SK-N-SH treated with all-trans-retinoic acid at 6 μM for 48 hours (cell line): Measurements from ENCODE around the gene PSORS1C1.

ENCODE experiments used
- ATAC-seq: fragments of 200-7000 bp; cut with Tn5 transposase; 3 replicates; pipeline ENCODE4 v1.9.1; 2020; ENCODE audit warnings: mild to moderate bottlenecking, moderate library complexity
- ARNTL ChIP-seq: fragments of 450-650 bp; formaldehyde crosslinking; IDR thresholded peaks from 2 replicates; pipeline ENCODE4 v1.5.0; 2020; ENCODE audit warnings: low read depth, mild to moderate bottlenecking, moderate library complexity, borderline replicate concordance
- BACH2 ChIP-seq: fragments of 250-450 bp; sonication (Bioruptor Pico); IDR thresholded peaks from 2 replicates; pipeline ENCODE4 v1.9.0; 2021; ENCODE audit warnings: mild to moderate bottlenecking, borderline replicate concordance
- CSDC2 ChIP-seq: fragments of 250-450 bp; sonication (Bioruptor Pico); IDR thresholded peaks from 2 replicates; pipeline ENCODE4 v1.5.0; 2020; ENCODE audit warnings: mild to moderate bottlenecking, moderate library complexity
- CSRNP3 ChIP-seq: fragments of 250-450 bp; sonication (Bioruptor Pico); IDR thresholded peaks from 2 replicates; pipeline ENCODE4 v1.5.1; 2021; ENCODE audit warnings: mild to moderate bottlenecking, moderate library complexity
- ESRRG ChIP-seq: fragments of 250-450 bp; sonication (Bioruptor Pico); IDR thresholded peaks from 2 replicates; pipeline ENCODE4 v1.6.1; 2021; ENCODE audit warnings: mild to moderate bottlenecking
- GLIS3 ChIP-seq: fragments of 250-450 bp; sonication (Bioruptor Pico); IDR thresholded peaks from 2 replicates; pipeline ENCODE4 v1.5.0; 2020; ENCODE audit warnings: mild to moderate bottlenecking, moderate library complexity
- ISL1 ChIP-seq: fragments of 250-450 bp; sonication (Bioruptor Pico); IDR thresholded peaks from 2 replicates; pipeline ENCODE4 v2.1.2; 2022; ENCODE audit warnings: mild to moderate bottlenecking, moderate library complexity
- OSR1 ChIP-seq: fragments of 250-450 bp; sonication (Bioruptor Pico); IDR thresholded peaks from 2 replicates; pipeline ENCODE4 v1.8.0; 2022; ENCODE audit warnings: moderate library complexity, mild to moderate bottlenecking, inconsistent platforms
- PATZ1 ChIP-seq: fragments of 250-450 bp; sonication (Bioruptor Pico); IDR thresholded peaks from 2 replicates; pipeline ENCODE4 v1.8.0; 2020; ENCODE audit warnings: mild to moderate bottlenecking, moderate library complexity, borderline replicate concordance
- POU6F1 ChIP-seq: fragments of 250-450 bp; sonication (Bioruptor Pico); IDR thresholded peaks from 2 replicates; pipeline ENCODE4 v1.8.0; 2021; ENCODE audit warnings: low read depth, mild to moderate bottlenecking, moderate library complexity, borderline replicate concordance
- PPARA ChIP-seq: fragments of 250-450 bp; sonication (Bioruptor Pico); IDR thresholded peaks from 2 replicates; pipeline ENCODE4 v1.5.0; 2020; ENCODE audit warnings: mild to moderate bottlenecking, borderline replicate concordance
- RARB ChIP-seq: fragments of 250-450 bp; sonication (Bioruptor Pico); IDR thresholded peaks from 2 replicates; pipeline ENCODE4 v1.8.0; 2021; ENCODE audit warnings: mild to moderate bottlenecking, moderate library complexity
- SNAI2 ChIP-seq: fragments of 250-450 bp; sonication (Bioruptor Pico); IDR thresholded peaks from 2 replicates; pipeline ENCODE4 v1.5.0; 2020; ENCODE audit warnings: mild to moderate bottlenecking, moderate library complexity
- TCF4 ChIP-seq: fragments of 250-450 bp; sonication (Bioruptor Pico); IDR thresholded peaks from 2 replicates; pipeline ENCODE4 v1.8.0; 2021; ENCODE audit warnings: mild to moderate bottlenecking, moderate library complexity, borderline replicate concordance
- TOX ChIP-seq: fragments of 250-450 bp; sonication (Bioruptor Pico); IDR thresholded peaks from 2 replicates; pipeline ENCODE4 v1.8.0; 2021; ENCODE audit warnings: mild to moderate bottlenecking, moderate library complexity, borderline replicate concordance
- TSHZ2 ChIP-seq: fragments of 250-450 bp; sonication (Bioruptor Pico); IDR thresholded peaks from 2 replicates; pipeline ENCODE4 v1.5.0; 2020; ENCODE audit warnings: mild to moderate bottlenecking, moderate library complexity
- ZC3H10 ChIP-seq: fragments of 250-450 bp; sonication (Bioruptor Pico); IDR thresholded peaks from 2 replicates; pipeline ENCODE4 v1.5.1; 2021; ENCODE audit warnings: mild to moderate bottlenecking, moderate library complexity
- ZFP3 ChIP-seq: fragments of 250-450 bp; sonication (Bioruptor Pico); IDR thresholded peaks from 2 replicates; pipeline ENCODE4 v1.5.0; 2020; ENCODE audit warnings: mild to moderate bottlenecking, moderate library complexity
- ZFP30 ChIP-seq: fragments of 450-650 bp; formaldehyde crosslinking; IDR thresholded peaks from 2 replicates; pipeline ENCODE4 v1.5.0; 2022; ENCODE audit warnings: mild to moderate bottlenecking, moderate library complexity
- ZNF565 ChIP-seq: fragments of 450-650 bp; formaldehyde crosslinking; conservative IDR thresholded peaks from 2 replicates; pipeline ENCODE4 v1.5.0; 2020; ENCODE audit warnings: low read depth, mild to moderate bottlenecking, moderate library complexity
- ZNF70 ChIP-seq: fragments of 450-650 bp; formaldehyde crosslinking; IDR thresholded peaks from 2 replicates; pipeline ENCODE4 v1.5.0; 2020; ENCODE audit warnings: mild to moderate bottlenecking, moderate library complexity
- ZNF8 ChIP-seq: fragments of 450-650 bp; formaldehyde crosslinking; IDR thresholded peaks from 2 replicates; pipeline ENCODE4 v1.5.0; 2020; ENCODE audit warnings: mild to moderate bottlenecking, moderate library complexity

PSORS1C1 gene

GRCh38 chr6:31143148-31143547 lies 28.5 kb downstream of the PSORS1C1 start (continued):
- TF ChIP-seq CSRNP3 (CRISPR knock-in tag) (no peak), ZNF8 (CRISPR knock-in tag) (no peak)

GRCh38 chr6:31144296-31144969 lies 29.8 kb downstream of the PSORS1C1 start:
- TF ChIP-seq PPARA (CRISPR knock-in tag), result no peak
- no peak for TF ChIP-seq TCF4 (CRISPR knock-in tag)
- TF ChIP-seq GLIS3 (CRISPR knock-in tag), result no peak
- no peak for TF ChIP-seq OSR1 (CRISPR knock-in tag)
- no peak for TF ChIP-seq ARNTL (CRISPR knock-in tag)
- no peak for TF ChIP-seq POU6F1 (CRISPR knock-in tag)
- no peak for TF ChIP-seq ZNF565 (CRISPR knock-in tag)
- TF ChIP-seq ZNF8 (CRISPR knock-in tag), result no peak
- no peak for TF ChIP-seq SNAI2 (CRISPR knock-in tag)
- TF ChIP-seq ESRRG, result no peak
- no peak for TF ChIP-seq BACH2 (CRISPR knock-in tag)
- TF ChIP-seq ZFP30 (CRISPR knock-in tag), result no peak
- TF ChIP-seq CSRNP3 (CRISPR knock-in tag), result no peak
- TF ChIP-seq RARB, result no peak
- TF ChIP-seq TOX, result no peak
- TF ChIP-seq ZFP3 (CRISPR knock-in tag), result no peak
- TF ChIP-seq CSDC2, result no peak
- TF ChIP-seq TSHZ2 (CRISPR knock-in tag), result no peak
- TF ChIP-seq, all 23 proteins: peak for 0
- no peak for ATAC-seq

GRCh38 chr6:31144970-31145340 lies 30.4 kb downstream of the PSORS1C1 start:
- TF ChIP-seq CSDC2 (no peak), TCF4 (CRISPR knock-in tag) (no peak), ZNF565 (CRISPR knock-in tag) (no peak), RARB (no peak)
- no peak for ATAC-seq

- ATAC-seq, result no peak
- TF ChIP-seq BACH2 (CRISPR knock-in tag), result no peak
- TF ChIP-seq ZNF565 (CRISPR knock-in tag), result no peak
- TF ChIP-seq GLIS3 (CRISPR knock-in tag), result no peak
- TF ChIP-seq TOX, result no peak
- no peak for TF ChIP-seq CSDC2
- TF ChIP-seq RARB, result no peak
- no peak for TF ChIP-seq ZC3H10 (CRISPR knock-in tag)
- TF ChIP-seq PATZ1 (CRISPR knock-in tag), result no peak
- no peak for TF ChIP-seq ISL1 (CRISPR knock-in tag)
- no peak for TF ChIP-seq ZNF70 (CRISPR knock-in tag)
Measured at GRCh38 chr6:31145386-31145785, 30.8 kb downstream of the PSORS1C1 start.
